Measurements from ENCODE around the gene YJEFN3. TPM values are rescaled to one million over a fixed set of nuclear protein-coding genes. Genes with fewer than 3 reads are reported as not detected.

YJEFN3 gene
- polyA plus RNA-seq, 3 donors = 3.3 to 5.3 (median 4.1) TPM

DNA sequence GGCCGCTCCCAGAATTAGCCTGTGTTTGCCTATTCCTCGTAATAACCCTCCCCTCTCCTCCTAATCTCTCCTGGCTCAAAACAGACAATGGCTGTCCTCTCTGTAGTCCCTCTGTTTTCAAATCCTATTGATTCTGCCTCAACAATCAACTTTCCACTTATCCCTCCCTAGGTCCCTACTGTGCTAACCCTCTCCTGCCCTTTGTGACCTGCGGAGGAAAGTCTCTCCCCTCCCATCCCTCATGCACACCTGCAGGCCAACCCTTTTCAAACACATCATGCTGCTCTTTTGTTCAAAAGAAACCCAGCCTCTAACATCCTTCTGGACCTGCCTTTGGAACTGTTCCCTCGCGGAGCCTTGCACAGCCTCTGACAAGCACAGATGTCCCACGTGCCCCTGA is 46.7 kb downstream of the YJEFN3 start:
- no peak for DNase-seq (ENCODE audit: low read depth in 3 of 3, low spot score in 2 of 3)

DNA sequence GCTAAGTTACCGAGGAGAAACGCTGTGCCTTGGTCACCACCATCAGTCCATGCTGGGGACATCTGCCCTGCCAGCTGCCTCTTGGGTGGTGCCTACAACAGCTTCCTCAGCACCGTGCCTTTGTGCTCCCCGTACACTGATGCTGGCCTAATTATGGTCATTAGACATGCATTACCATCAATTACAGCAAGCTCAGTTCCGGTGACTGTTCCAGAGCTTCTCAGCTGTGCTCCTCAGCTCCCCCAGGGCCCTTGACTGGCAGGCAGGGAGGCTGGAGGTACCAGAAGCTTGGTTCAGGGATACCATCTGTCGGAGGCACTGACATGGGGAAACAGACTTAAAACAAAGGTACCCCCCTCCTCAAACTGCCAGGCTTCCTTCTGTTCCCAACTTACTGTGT is 49.5 kb downstream of the YJEFN3 start:
- DNase-seq (ENCODE audit: low read depth in 3 of 3, low spot score in 2 of 3) = no peak

DNA sequence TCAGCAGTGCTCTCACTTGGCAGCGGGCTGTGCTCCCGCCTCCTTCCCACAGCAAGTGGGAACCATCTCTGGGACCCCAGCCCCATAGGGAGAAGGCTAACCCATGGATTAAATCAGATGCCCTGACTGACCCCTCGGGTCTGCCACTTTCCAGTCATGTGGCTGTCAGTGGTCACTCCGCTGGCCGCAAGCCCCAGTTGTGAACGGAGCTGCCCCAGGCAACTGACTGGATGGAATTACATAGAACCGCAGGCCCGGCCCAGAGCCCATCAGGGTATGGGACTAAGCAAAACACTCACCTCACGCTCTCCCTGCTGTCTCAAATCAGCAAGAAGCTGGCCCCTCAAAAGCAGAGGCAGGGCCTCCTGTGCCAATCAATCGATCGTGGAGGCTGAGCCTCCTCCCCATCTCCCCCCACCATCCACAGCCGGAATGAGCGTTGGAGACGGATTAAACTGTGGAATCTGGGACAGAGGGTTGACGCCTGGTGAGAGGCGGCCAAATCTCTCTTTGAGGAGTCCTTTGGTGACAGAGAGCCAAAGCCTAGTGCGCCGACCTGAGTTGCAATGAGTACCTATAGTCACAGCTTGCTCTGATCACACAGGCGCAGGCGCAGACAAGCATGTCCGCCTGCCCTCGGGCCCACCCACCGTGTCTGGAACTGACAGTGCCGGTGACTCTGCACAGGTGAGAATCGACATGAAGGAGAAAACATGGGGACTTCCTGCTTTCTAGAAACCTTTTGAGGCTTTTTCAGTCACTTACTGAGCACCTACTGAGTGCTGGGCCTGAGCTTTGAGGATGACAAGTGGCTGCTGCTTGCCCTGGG is 51.0 kb downstream of the YJEFN3 start:
- no peak for DNase-seq (ENCODE audit: low read depth in 3 of 3, low spot score in 2 of 3)

DNA sequence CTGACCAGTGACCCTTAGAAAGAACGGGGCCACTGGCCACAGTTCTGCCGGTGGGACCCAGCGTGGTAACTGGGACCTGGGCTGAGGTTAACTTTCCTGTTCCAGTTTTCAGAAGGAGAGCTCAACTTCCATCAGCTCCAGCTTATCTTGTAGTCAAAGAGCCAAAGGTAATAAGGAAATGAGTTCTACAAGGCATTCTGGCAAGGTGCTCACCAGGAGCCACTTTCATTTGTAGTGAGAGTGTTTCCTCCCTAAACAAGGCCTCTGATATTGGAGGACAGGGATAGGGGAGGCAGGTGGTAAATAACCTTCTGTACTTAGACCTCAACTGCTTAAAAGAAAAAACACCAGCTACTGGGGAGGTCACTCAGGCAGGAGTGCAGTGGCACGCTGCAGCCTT is 51.7 kb downstream of the YJEFN3 start:
- DNase-seq (ENCODE audit: low read depth in 3 of 3, low spot score in 2 of 3) = no peak

DNA sequence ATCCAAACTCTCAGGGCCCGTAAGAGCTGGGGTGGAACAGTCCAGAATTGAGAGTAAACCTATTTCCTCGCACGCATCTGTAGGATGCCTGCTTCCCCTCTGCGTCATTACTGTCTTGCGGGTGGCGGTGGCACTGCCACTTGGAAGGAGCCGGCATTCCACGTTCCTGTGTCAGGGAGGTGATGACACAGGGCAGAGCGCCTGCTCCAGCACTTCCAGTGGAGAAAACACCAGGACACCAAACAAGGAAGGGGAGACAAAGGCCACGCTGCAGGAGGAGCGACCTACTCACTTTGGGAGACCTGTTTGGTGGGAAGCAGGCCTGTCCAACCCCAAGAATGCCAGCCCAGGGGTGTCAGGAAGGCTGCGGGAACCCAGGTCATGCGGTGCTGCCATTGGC is 52.7 kb downstream of the YJEFN3 start:
- DNase-seq (ENCODE audit: low read depth in 3 of 3, low spot score in 2 of 3) = no peak

DNA sequence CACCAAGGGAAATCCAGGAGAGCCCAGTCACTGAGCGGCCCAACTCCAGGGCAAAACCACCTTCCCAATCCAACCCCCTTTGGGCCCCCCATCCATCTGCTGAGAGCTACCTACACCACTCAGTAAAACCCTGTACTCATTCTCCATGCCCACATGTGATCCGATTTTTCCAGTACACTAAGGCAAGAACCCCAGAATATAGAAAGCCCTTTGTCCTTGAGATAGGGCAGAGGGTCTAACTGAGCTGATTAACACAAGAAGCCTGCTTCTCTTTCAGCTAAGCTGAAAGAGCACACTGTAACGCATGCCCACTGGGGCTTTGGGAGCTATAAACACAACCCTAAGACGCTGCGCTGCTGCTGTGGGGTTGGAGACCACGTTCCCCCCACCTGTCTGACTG is 53.8 kb downstream of the YJEFN3 start:
- DNase-seq (ENCODE audit: low read depth in 3 of 3, low spot score in 2 of 3) = no peak

DNA sequence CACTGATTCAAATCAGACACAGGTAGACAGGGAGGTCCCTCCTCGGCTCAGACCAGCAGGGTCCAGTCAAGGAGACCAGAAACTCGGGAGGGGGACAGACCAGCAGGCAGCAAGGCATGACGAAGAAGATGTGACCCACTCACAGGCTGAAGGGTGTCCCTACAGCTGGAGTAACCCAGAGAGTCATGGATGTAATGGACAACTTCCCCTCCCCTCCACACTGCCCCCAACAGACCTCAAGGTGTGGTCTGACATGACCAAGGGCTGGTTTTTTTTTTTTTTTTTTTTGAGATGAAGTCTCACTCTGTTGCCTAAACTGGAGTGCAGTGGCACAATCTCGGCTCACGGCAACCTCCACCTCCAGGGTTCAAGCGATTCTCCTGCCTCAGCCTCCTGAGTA is 55.6 kb downstream of the YJEFN3 start:
- no peak for DNase-seq (ENCODE audit: low read depth in 3 of 3, low spot score in 2 of 3)

Other genes with a start within 250 kb of the YJEFN3 start
- 10 to 100 TPM; 50.3 to 56.4 (median 52.2) TPM for gene SUGP1, start 208.4 kb upstream of the YJEFN3 start, polyA plus RNA-seq (ENCODE audit: insufficient read length in 3 of 3)
- gene MAU2, start 208.1 kb upstream of the YJEFN3 start, polyA plus RNA-seq (ENCODE audit: insufficient read length in 3 of 3) = 10 to 100 TPM; 36.6 to 41.3 (median 38.6) TPM
- gene GATAD2A, start 123.2 kb upstream of the YJEFN3 start, polyA plus RNA-seq (ENCODE audit: insufficient read length in 3 of 3) = 10 to 100 TPM; 37.3 to 49.0 (median 39.0) TPM
- 1 to 10 TPM in 1 of 3 donors, under 1 TPM in 2; 0.92 to 1.3 (median 0.97) TPM for gene TSSK6, start 13.4 kb upstream of the YJEFN3 start, polyA plus RNA-seq (ENCODE audit: insufficient read length in 3 of 3)
- 100 to 1,000 TPM; 262 to 308 (median 285) TPM for gene NDUFA13, start 12.7 kb upstream of the YJEFN3 start, polyA plus RNA-seq (ENCODE audit: insufficient read length in 3 of 3)
- under 1 TPM; 0.12 to 0.15 (median 0.13) TPM for gene CILP2, start 9.4 kb downstream of the YJEFN3 start, polyA plus RNA-seq (ENCODE audit: insufficient read length in 3 of 3)
- 1 to 10 TPM; 1.8 to 3.1 (median 2.9) TPM for gene PBX4, start 89.8 kb downstream of the YJEFN3 start, polyA plus RNA-seq (ENCODE audit: insufficient read length in 3 of 3)
- gene LPAR2, start 99.3 kb downstream of the YJEFN3 start, polyA plus RNA-seq (ENCODE audit: insufficient read length in 3 of 3) = 10 to 100 TPM; 18.3 to 22.0 (median 21.5) TPM
- gene GMIP, start 114.7 kb downstream of the YJEFN3 start, polyA plus RNA-seq (ENCODE audit: insufficient read length in 3 of 3) = 1 to 10 TPM; 4.1 to 4.5 (median 4.1) TPM
- gene ATP13A1, start 134.8 kb downstream of the YJEFN3 start, polyA plus RNA-seq (ENCODE audit: insufficient read length in 3 of 3) = 10 to 100 TPM; 32.7 to 40.0 (median 34.0) TPM
- 10 to 100 TPM; 16.6 to 20.1 (median 16.9) TPM for gene ZNF101, start 139.9 kb downstream of the YJEFN3 start, polyA plus RNA-seq (ENCODE audit: insufficient read length in 3 of 3)
- gene ZNF14, start 204.2 kb downstream of the YJEFN3 start, polyA plus RNA-seq (ENCODE audit: insufficient read length in 3 of 3) = 10 to 100 TPM; 17.0 to 19.0 (median 18.1) TPM